CD4-positive, alpha-beta memory T cell (primary cell): Measurements from ENCODE around the gene NET1. TPM values are rescaled to one million over a fixed set of nuclear protein-coding genes. Genes with fewer than 3 reads are reported as not detected.
"Not testable (repeated sequence)": the region's sequence is repeated elsewhere in the genome, so short reads cannot be mapped to it uniquely, and the experiment has no call there.

ENCODE experiments used
- CTCF ChIA-PET: fragments of 350-600 bp; sonication (Branson Sonifier 250); formaldehyde crosslinking; loops from one replicate; lab custom pipeline; 2021; ENCODE audit warnings: inconsistent platforms; ENCODE audit not compliant: partially characterized antibody; lab: Charles Lee
- POLR2A ChIA-PET: fragments of 350-600 bp; sonication (Branson Sonifier 250); formaldehyde crosslinking; loops from one replicate; lab custom pipeline; 2021; ENCODE audit not compliant: partially characterized antibody; lab: Charles Lee
- DNase-seq, 5 donors: peaks; one replicate each; pipeline versions ENCODE4 v3.0.0 to v3.0.0-alpha.2; 2020 to 2022; ENCODE audit warnings: mixed read lengths in 1 of 5
- H3K27ac ChIP-seq: one replicate; pipeline ENCODE4 v1.7.0; 2013; ENCODE audit warnings: low read depth, low read length
- H3K27me3 ChIP-seq: 2 replicates; pipeline ENCODE4 v1.7.0; 2013; ENCODE audit warnings: mild to moderate bottlenecking, low read length, moderate library complexity; ENCODE audit not compliant: insufficient read depth
- H3K36me3 ChIP-seq: 2 replicates; pipeline ENCODE4 v1.7.0; 2013; ENCODE audit warnings: mild to moderate bottlenecking, low read length, moderate library complexity; ENCODE audit not compliant: insufficient read depth
- H3K4me1 ChIP-seq: 2 replicates; pipeline ENCODE4 v1.7.0; 2013; ENCODE audit warnings: mild to moderate bottlenecking, low read length, moderate library complexity; ENCODE audit not compliant: insufficient read depth
- H3K4me3 ChIP-seq, 2 donors: one replicate each; pipeline ENCODE4 v1.7.0; 2013; ENCODE audit warnings: low read length in 2 of 2, mild to moderate bottlenecking in 1 of 2
- H3K9me3 ChIP-seq, 2 donors: one replicate each; pipeline ENCODE4 v1.7.0; 2013; ENCODE audit warnings: low read length in 2 of 2, control low read depth in 1 of 2; ENCODE audit not compliant: control insufficient read depth in 1 of 2
- H3K27ac Mint-ChIP-seq, 7 donors: one replicate each; pipeline ENCODE4 v1.8.0; 2020 to 2021; ENCODE audit warnings: mixed read lengths in 7 of 7, mild to moderate bottlenecking in 6 of 7, inconsistent platforms in 3 of 7, moderate library complexity in 3 of 7
- H3K27me3 Mint-ChIP-seq, 2 donors: one replicate each; pipeline ENCODE4 v1.8.0; 2020 to 2021; ENCODE audit warnings: mixed read lengths in 2 of 2
- H3K36me3 Mint-ChIP-seq, 2 donors: one replicate each; pipeline ENCODE4 v1.8.0; 2020 to 2021; ENCODE audit warnings: mixed read lengths in 2 of 2, inconsistent platforms in 1 of 2, mild to moderate bottlenecking in 1 of 2
- H3K4me1 Mint-ChIP-seq, 4 donors: one replicate each; pipeline ENCODE4 v1.8.0; 2020 to 2021; ENCODE audit warnings: mixed read lengths in 4 of 4, mild to moderate bottlenecking in 1 of 4
- H3K4me3 Mint-ChIP-seq, 8 donors: one replicate each; pipeline ENCODE4 v1.8.0; 2020 to 2021; ENCODE audit warnings: mixed read lengths in 8 of 8, mild to moderate bottlenecking in 7 of 8, moderate library complexity in 6 of 8, inconsistent platforms in 3 of 8
- H3K9me3 Mint-ChIP-seq, 8 donors: one replicate each; pipeline ENCODE4 v1.8.0; 2020 to 2021; ENCODE audit warnings: mixed read lengths in 8 of 8, mild to moderate bottlenecking in 5 of 8, inconsistent platforms in 3 of 8, moderate library complexity in 1 of 8
- intact Hi-C: fragments of 100-400 bp; cut with micrococcal nuclease; formaldehyde crosslinking; loops from one replicate; pipeline ENCODE4 v1.15.1; 2023
- polyA plus RNA-seq, 2 donors: library from polyadenylated mRNA; unstranded; fragments of 300-500 nt; fragmentation: Illumina TruSeq; gene quantifications; one replicate each; pipeline ENCODE4 v1.2.3, GENCODE V29; 2021
- total RNA-seq, 2 experiments: library from RNA; stranded (reverse); gene quantifications; one replicate each; pipeline ENCODE4 v1.2.3, GENCODE V29; 2021

Gene NET1
- total and polyA plus RNA-seq, 4 experiments from 2014 or later, result 5.4 to 16.4 (median 10.5) TPM

DNA sequence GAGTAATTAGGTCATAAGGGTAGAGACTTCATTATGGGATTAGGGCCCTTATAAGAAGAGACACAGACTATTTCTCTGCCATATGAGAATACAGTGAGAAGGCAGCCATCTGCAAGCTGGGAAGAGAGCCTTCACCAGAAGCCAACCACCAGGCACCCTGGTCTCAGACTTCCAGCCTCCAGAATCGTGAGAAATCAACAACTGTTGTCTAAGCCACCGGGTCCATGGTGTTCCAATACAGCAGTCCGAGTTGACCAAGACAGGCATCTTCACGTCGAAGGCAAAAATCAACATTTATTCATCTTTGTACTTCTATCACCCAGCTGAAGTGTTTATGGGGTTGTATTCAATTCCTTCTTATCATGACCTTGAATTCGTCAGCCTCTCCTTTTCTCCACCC is 13.0 kb upstream of the NET1 start:
- peaks cover 0 to 1% (median 0%) of the 10 kb centered on the region in 4 donors for H3K4me1 Mint-ChIP-seq
- CTCF ChIA-PET, result no interaction called here
- no peak overlapping the region for H3K27ac Mint-ChIP-seq
- H3K4me1 ChIP-seq, result no peaks in the 10 kb centered on the region
- H3K4me3 ChIP-seq, result no peak overlapping the region
- no peaks in the 10 kb centered on the region for H3K9me3 Mint-ChIP-seq
- no peak overlapping the region for H3K4me3 Mint-ChIP-seq
- intact Hi-C loops, result no loop called here
- POLR2A ChIA-PET, result no interaction called here
- H3K9me3 ChIP-seq, result no peaks in the 10 kb centered on the region
- peaks cover 8% of the 10 kb centered on the region for H3K27me3 ChIP-seq
- H3K36me3 ChIP-seq, result no peaks in the 10 kb centered on the region
- peaks cover 8 to 9% of the 10 kb centered on the region in 2 donors for H3K27me3 Mint-ChIP-seq
- H3K27ac ChIP-seq, result no peak overlapping the region
- H3K36me3 Mint-ChIP-seq, result no peaks in the 10 kb centered on the region
- DNase-seq, result no peak

GRCh38 chr10:5400468-5401240 is 11.7 kb upstream of the NET1 start:
- Histone ChIP-seq H3K27ac (no peak overlapping the region), H3K9me3 (no peaks in the 10 kb centered on the region), H3K4me3 (no peak overlapping the region), H3K4me1 (no peaks in the 10 kb centered on the region), H3K36me3 (no peaks in the 10 kb centered on the region), H3K27me3 (peaks cover 8% of the 10 kb centered on the region)
- CTCF ChIA-PET, result no interaction called here
- no peaks in the 10 kb centered on the region for H3K9me3 Mint-ChIP-seq
- no peak overlapping the region for H3K4me3 Mint-ChIP-seq
- H3K36me3 Mint-ChIP-seq, result no peaks in the 10 kb centered on the region
- POLR2A ChIA-PET, result no interaction called here
- no peak overlapping the region for H3K27ac Mint-ChIP-seq
- intact Hi-C loops, result no loop called here
- H3K27me3 Mint-ChIP-seq, result peaks cover 8 to 9% of the 10 kb centered on the region in 2 donors
- peaks cover 0 to 2% (median 0%) of the 10 kb centered on the region in 4 donors for H3K4me1 Mint-ChIP-seq
- DNase-seq, result no peak

- H3K27ac Mint-ChIP-seq, result no peak overlapping the region
- no peaks in the 10 kb centered on the region for H3K9me3 ChIP-seq
- intact Hi-C loops, result no loop called here
- ChIA-PET POLR2A (no interaction called here), CTCF (interaction anchor here (1.3 kb wide), 1 partner anchor 20 kb away, joined by 3 read pairs; no protein-coding TSS in a partner anchor)
- DNase-seq, result no peak
- no peak overlapping the region for H3K4me3 Mint-ChIP-seq
- H3K27me3 Mint-ChIP-seq, result peaks cover under 1 to 5% of the 10 kb centered on the region in 2 donors
- no peaks in the 10 kb centered on the region for H3K36me3 Mint-ChIP-seq
- peaks cover under 1% of the 10 kb centered on the region for H3K27me3 ChIP-seq
- no peaks in the 10 kb centered on the region for H3K9me3 Mint-ChIP-seq
- H3K27ac ChIP-seq, result no peak overlapping the region
- no peaks in the 10 kb centered on the region for H3K36me3 ChIP-seq
- H3K4me3 ChIP-seq, result no peak overlapping the region
- no peaks in the 10 kb centered on the region for H3K4me1 ChIP-seq
- H3K4me1 Mint-ChIP-seq, result peaks cover 0 to 2% (median 0%) of the 10 kb centered on the region in 4 donors
Measured at GRCh38 chr10:5402798-5403197, 9.6 kb upstream of the NET1 start.

DNA sequence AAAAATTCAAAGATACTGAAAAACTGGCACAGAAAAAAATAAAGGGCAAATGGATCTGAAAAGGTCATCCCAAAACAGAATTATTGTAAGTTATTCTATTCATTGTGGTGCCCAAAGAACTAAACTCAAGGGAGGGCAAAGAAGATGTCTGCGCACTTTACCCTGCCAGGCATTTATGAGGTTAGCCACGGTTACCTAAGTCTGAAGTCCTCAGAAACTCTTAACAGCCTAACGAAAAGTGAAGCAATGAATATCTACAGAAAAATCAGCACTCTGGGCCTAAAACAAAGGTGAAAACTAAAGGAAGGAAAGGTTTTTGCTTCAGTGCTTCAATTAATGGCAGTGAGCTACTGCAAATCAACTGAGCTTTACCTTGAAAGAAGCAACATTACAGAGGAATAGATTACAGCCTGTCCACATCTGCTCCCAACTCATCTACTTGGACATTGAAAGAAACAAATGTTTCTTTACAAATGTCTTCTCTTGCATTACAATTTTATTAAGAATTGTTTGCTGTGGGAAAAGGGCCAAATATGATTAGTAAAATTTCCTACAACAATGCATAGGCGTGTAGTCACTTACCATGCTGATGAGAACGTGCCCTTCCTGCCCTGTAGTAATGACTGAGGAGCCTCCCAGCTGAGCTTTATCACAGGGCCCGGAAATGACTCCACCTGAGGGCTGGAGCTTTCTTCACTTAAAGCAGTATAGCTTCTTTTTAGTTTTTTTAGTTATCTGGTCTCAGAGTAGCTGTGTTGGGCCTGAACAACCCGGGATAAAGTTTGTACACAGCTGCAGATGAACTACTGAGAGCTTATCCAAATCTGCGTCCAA is 7.9 kb upstream of the NET1 start, which contains the start of gene TUBAL3:
TUBAL3 (minus strand) TSS at position 621 of the 834 bp plus-strand sequence; CDS start at position 585, 36 bp downstream.
- no peak within 1 kb of the TSS for H3K4me3 ChIP-seq
- H3K27me3 ChIP-seq, result no peaks in the 10 kb centered on the region
- H3K36me3 ChIP-seq, result no peaks in the 10 kb centered on the region
- CTCF ChIA-PET, result no interaction called here
- Mint-ChIP-seq H3K9me3 (no peaks in the 10 kb centered on the region), H3K27me3 (peaks cover 2 to 5% of the 10 kb centered on the region in 2 donors), H3K27ac (no peak within 1 kb of the TSS), H3K36me3 (no peaks in the 10 kb centered on the region), H3K4me3 (no peak within 1 kb of the TSS), H3K4me1 (peaks cover 0 to 2% (median 0%) of the 10 kb centered on the region in 4 donors)
- POLR2A ChIA-PET, result no interaction called here
- intact Hi-C loops, result no loop called here
- DNase-seq, result no peak
- no peak within 1 kb of the TSS for H3K27ac ChIP-seq
- no peaks in the 10 kb centered on the region for H3K9me3 ChIP-seq
- no peaks in the 10 kb centered on the region for H3K4me1 ChIP-seq

- POLR2A ChIA-PET, result no interaction called here
- Mint-ChIP-seq H3K27ac (no peak overlapping the region), H3K27me3 (peaks cover 5 to 10% of the 10 kb centered on the region in 2 donors), H3K4me3 (no peak overlapping the region), H3K4me1 (peaks cover 0 to 2% (median 0%) of the 10 kb centered on the region in 4 donors), H3K36me3 (no peaks in the 10 kb centered on the region), H3K9me3 (no peaks in the 10 kb centered on the region)
- CTCF ChIA-PET, result no interaction called here
- Histone ChIP-seq H3K27ac (no peak overlapping the region), H3K36me3 (no peaks in the 10 kb centered on the region), H3K4me3 (no peak overlapping the region), H3K4me1 (peaks cover 2% of the 10 kb centered on the region), H3K9me3 (no peaks in the 10 kb centered on the region), H3K27me3 (no peaks in the 10 kb centered on the region)
- intact Hi-C loops, result no loop called here
- no peak for DNase-seq
Measured at GRCh38 chr10:5406918-5407317, 5.4 kb upstream of the NET1 start.

DNA sequence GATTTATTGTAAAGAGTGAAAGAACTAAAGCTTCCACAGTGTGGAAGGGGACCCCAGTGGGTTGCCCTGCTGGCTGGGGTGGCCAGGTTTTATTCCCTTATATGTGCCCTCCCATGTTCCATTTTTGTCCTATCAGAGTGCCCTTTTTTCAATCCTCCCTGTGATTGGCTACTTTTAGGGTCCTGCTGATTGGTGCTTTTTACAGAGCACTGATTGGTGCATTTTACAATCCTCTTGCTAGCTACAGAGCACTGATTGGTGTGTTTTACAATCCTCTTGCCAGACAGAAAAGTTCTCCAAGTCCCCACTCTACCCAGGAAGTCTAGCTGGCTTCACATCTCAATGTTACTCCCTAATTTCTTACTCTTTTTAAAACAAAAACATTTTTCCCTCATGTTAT is 1.6 kb upstream of the NET1 start:
- peaks cover 10% of the 10 kb centered on the region for H3K4me1 ChIP-seq
- ChIA-PET POLR2A (interaction anchor here (0.9 kb wide), 1 partner anchor 585 kb away, joined by 3 read pairs; the partner anchor contains the start of gene AKR1E2), CTCF (interaction anchor here (0.7 to 1.4 kb wide), 2 partner anchors 15 to 596 kb away, joined by 3 read pairs; no protein-coding TSS in a partner anchor)
- intact Hi-C loops, H3K27me3 ChIP-seq, H3K27ac ChIP-seq, H3K4me3 ChIP-seq, H3K36me3 Mint-ChIP-seq, H3K9me3 ChIP-seq, DNase-seq, H3K27ac Mint-ChIP-seq, H3K9me3 Mint-ChIP-seq, H3K36me3 ChIP-seq, H3K4me1 Mint-ChIP-seq: not testable (repeated sequence)
- peak overlapping the region in 2 of 8 donors; percentile 17 to 30 for H3K4me3 Mint-ChIP-seq
- peaks cover 9 to 10% of the 10 kb centered on the region in 2 donors for H3K27me3 Mint-ChIP-seq

- Histone ChIP-seq H3K9me3 (no peaks in the 10 kb centered on the region), H3K36me3 (no peaks in the 10 kb centered on the region), H3K4me3 (peak overlapping the region; percentile 44 to 61), H3K27me3 (no peaks in the 10 kb centered on the region), H3K4me1 (peaks cover 10% of the 10 kb centered on the region), H3K27ac (no peak overlapping the region)
- H3K27me3 Mint-ChIP-seq, result peaks cover 9 to 10% of the 10 kb centered on the region in 2 donors
- H3K36me3 Mint-ChIP-seq, result no peaks in the 10 kb centered on the region
- DNase-seq, result no peak
- ChIA-PET CTCF (interaction anchor here (1.4 kb wide), 1 partner anchor 597 kb away, joined by 3 read pairs; no protein-coding TSS in a partner anchor), POLR2A (no interaction called here)
- peak overlapping the region in 3 of 7 donors; percentile 34 to 86 (median 76) for H3K27ac Mint-ChIP-seq
- H3K4me3 Mint-ChIP-seq, result peak overlapping the region; percentile 82 to 88 (median 86)
- H3K4me1 Mint-ChIP-seq, result peaks cover 0 to 2% (median 0%) of the 10 kb centered on the region in 4 donors
- no peaks in the 10 kb centered on the region for H3K9me3 Mint-ChIP-seq
- intact Hi-C loops, result no loop called here
Measured at GRCh38 chr10:5411941-5412276, 448 bp upstream of the NET1 start.
